Psoas muscle (tissue), 8 donors: Measurements from ENCODE around the gene PKDCC. TPM values are rescaled to one million over a fixed set of nuclear protein-coding genes. Genes with fewer than 3 reads are reported as not detected.
A peak's percentile ranks its signal among the peaks of the same experiment; 100 is the strongest.

ENCODE experiments used
- ATAC-seq, 4 donors: fragments of 200-7000 bp; cut with Tn5 transposase; one replicate each; pipeline ENCODE4 v1.9.1; 2020; ENCODE audit warnings: moderate library complexity in 3 of 4, mild to moderate bottlenecking in 2 of 4
- DNase-seq, 2 donors: peaks; one replicate each; pipeline ENCODE4 v3.0.0-alpha.2; 2020
- H3K27ac ChIP-seq: fragments of 200-600 bp; one replicate; pipeline ENCODE4 v1.8.0; 2022
- H3K27me3 ChIP-seq, 3 donors: fragments of 200-600 bp in 1 of 3; one replicate each; pipeline versions ENCODE4 v1.6.1 to v1.8.0; 2013 to 2022; ENCODE audit warnings: low read length in 2 of 3, mild to moderate bottlenecking in 2 of 3, moderate library complexity in 1 of 3; ENCODE audit not compliant: insufficient read depth in 3 of 3
- H3K36me3 ChIP-seq, 2 donors: fragments of 200-600 bp in 1 of 2; one replicate each; pipeline versions ENCODE4 v1.6.1 to v1.8.0; 2013 to 2022; ENCODE audit warnings: low read depth in 1 of 2, mild to moderate bottlenecking in 1 of 2, moderate library complexity in 1 of 2; ENCODE audit not compliant: insufficient read depth in 1 of 2
- H3K4me1 ChIP-seq: fragments of 200-600 bp; one replicate; pipeline ENCODE4 v1.8.0; 2022
- H3K4me3 ChIP-seq: fragments of 200-600 bp; one replicate; pipeline ENCODE4 v1.8.0; 2022; ENCODE audit warnings: mild to moderate bottlenecking
- H3K9me3 ChIP-seq: fragments of 200-600 bp; one replicate; pipeline ENCODE4 v1.8.0; 2022
- CTCF ChIP-seq: fragments of 200-600 bp; IDR thresholded peaks from one replicate; pipeline ENCODE4 v1.8.0; 2022; ENCODE audit warnings: antibody characterized with exemption
- WGBS, 3 donors: extraction: QIAGEN DNeasy Blood & Tissue Kit; methylation state at CpG; one replicate each; pipeline versions ENCODE4 v1.1.6 to v1.1.7; 2013; 5-methylcytosine and 5-hydroxymethylcytosine counted together
- intact Hi-C, 2 donors: fragments of 100-400 bp; cut with DNase I; formaldehyde crosslinking; loops; one replicate each; pipeline versions ENCODE4 v1.11.0 to v1.14.2; 2022
- polyA plus RNA-seq, 3 donors: library from polyadenylated mRNA; stranded (reverse); fragments of 200-250 nt; gene quantifications; one replicate each; pipeline ENCODE4 v1.2.3, GENCODE V29; 2013
- total RNA-seq, 4 donors: library from RNA; stranded (reverse); fragmentation: NEBNext Ultra II Directional in 2 of 4; extraction: Animal tissue kit (Norgen Biotek cat#: 25700) in 2 of 4; gene quantifications; one replicate each; pipeline versions ENCODE4 v1.2.1 to v1.2.4, GENCODE V29; 2021 to 2023
- donor health status: healthy with polysubstance abuse.
- donor health status: DM: no; HTN: no; CAD: no; lungs with moderate emphysema.
- donor health status: Bipolar disorder and iron deficiency.
- donor health status: healthy.
- donor health status: DM: yes; HTN: yes; CAD: no.
- donor health status: DM: no; HTN: no; CAD: no.
- donor health status: DM: no; HTN: no; CAD: no.
- donor health status: DM: yes; HTN: yes; CAD: no.

PKDCC gene
- total and polyA plus RNA-seq, 7 donors: 45.6 to 209 (median 153) TPM

DNA sequence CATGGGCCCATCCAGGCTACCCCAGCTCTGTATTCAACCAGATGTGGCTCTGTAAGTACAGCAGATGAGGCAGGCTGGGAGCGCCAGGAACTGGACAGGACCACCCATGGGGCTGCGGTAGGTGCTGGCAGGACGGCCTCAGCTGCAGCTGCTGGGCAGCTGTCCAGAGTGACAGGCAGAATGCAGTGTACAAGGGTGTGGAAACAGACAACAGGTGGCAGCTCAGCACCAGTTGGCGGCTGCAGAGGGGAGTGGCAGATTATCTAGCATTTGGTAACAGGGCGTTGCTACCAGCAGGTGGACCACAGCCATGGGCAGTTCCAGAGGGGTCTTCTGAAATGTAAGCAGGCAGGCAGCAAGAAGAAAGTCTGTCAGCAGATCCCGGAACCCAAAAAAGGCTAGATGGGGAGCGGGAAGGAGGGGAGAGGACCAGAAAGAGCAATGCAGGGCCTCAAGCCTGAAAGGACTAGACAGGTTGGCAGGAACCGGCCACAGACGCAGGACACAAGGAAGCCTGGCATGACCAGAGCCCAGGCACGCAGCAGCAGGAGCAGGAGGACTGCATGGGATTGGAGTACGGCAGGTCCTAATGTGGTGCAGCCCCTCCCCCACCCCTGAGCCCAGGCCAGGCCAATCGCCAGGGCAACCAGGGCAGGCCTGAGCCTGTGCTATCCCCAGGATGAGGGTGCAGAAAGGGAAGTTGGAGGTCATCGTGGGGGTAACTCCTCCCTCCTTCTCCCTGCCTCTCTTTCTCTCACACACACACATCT, 24.7 kb downstream of the PKDCC start:
- Histone ChIP-seq H3K36me3 (no peaks in the 10 kb centered on the region), H3K4me3 (no peak overlapping the region), H3K27me3 (no peaks in the 10 kb centered on the region), H3K27ac (peak overlapping the region; percentile 89), H3K4me1 (peaks cover 35% of the 10 kb centered on the region), H3K9me3 (no peaks in the 10 kb centered on the region)
- DNase-seq (peak; percentile 82 to 95), ATAC-seq (peak; percentile 91 to 95 (median 93))
- intact Hi-C loops: loop anchor here (5.0 kb wide), 1 partner anchor 150 kb away; no protein-coding TSS in a partner anchor
- 19 to 27% (median 25%) methylated on average over 12 to 13 of the region's 13 CpGs for WGBS, 3 donors
- peak; percentile 25 for TF ChIP-seq CTCF

GRCh38 chr2:42073739-42074503, 26.1 kb downstream of the PKDCC start:
- Histone ChIP-seq H3K4me1 (peaks cover 32% of the 10 kb centered on the region), H3K27me3 (no peaks in the 10 kb centered on the region), H3K4me3 (no peak overlapping the region), H3K27ac (peak overlapping the region; percentile 89), H3K9me3 (no peaks in the 10 kb centered on the region), H3K36me3 (no peaks in the 10 kb centered on the region)
- WGBS, 3 donors: 36 to 59% (median 39%) methylated on average over 2 of the region's 2 CpGs
- ATAC-seq: no peak
- intact Hi-C loops: loop anchor here (5.0 kb wide), 1 partner anchor 152 kb away; no protein-coding TSS in a partner anchor
- DNase-seq: no peak
- TF ChIP-seq CTCF: no peak

GRCh38 chr2:42074661-42075060, 26.8 kb downstream of the PKDCC start:
- Histone ChIP-seq H3K36me3 (no peaks in the 10 kb centered on the region), H3K27me3 (no peaks in the 10 kb centered on the region), H3K4me1 (peaks cover 32% of the 10 kb centered on the region), H3K27ac (no peak overlapping the region), H3K9me3 (no peaks in the 10 kb centered on the region), H3K4me3 (no peak overlapping the region)
- WGBS, 3 donors: 85 to 89% (median 87%) methylated on average over 2 of the region's 2 CpGs
- intact Hi-C loops: loop anchor here (5.0 kb wide), 1 partner anchor 152 kb away; no protein-coding TSS in a partner anchor
- DNase-seq (no peak), ATAC-seq (no peak)
- no peak for TF ChIP-seq CTCF

GRCh38 chr2:42076357-42077225, 28.8 kb downstream of the PKDCC start:
- WGBS, 3 donors: 87 to 90% (median 89%) methylated on average over 10 of the region's 10 CpGs
- ATAC-seq (no peak), DNase-seq (no peak)
- no peaks in the 10 kb centered on the region for H3K9me3 ChIP-seq
- intact Hi-C loops: no loop called here
- H3K27me3 ChIP-seq: no peaks in the 10 kb centered on the region
- H3K36me3 ChIP-seq: no peaks in the 10 kb centered on the region
- no peak for TF ChIP-seq CTCF
- H3K4me3 ChIP-seq: no peak overlapping the region
- peaks cover 31% of the 10 kb centered on the region for H3K4me1 ChIP-seq
- no peak overlapping the region for H3K27ac ChIP-seq
